GOT3 (cell line): ENCODE results near the gene CTNNA1.
"Not testable (repeated sequence)": the region's sequence is repeated elsewhere in the genome, so short reads cannot be mapped to it uniquely, and the experiment has no call there.

Experiments used
- DNase-seq: peaks from one replicate; lab custom pipeline; 2025; ENCODE audit warnings: mixed read lengths; lab: John Stamatoyannopoulos, UW

The CTNNA1 gene, protein sequence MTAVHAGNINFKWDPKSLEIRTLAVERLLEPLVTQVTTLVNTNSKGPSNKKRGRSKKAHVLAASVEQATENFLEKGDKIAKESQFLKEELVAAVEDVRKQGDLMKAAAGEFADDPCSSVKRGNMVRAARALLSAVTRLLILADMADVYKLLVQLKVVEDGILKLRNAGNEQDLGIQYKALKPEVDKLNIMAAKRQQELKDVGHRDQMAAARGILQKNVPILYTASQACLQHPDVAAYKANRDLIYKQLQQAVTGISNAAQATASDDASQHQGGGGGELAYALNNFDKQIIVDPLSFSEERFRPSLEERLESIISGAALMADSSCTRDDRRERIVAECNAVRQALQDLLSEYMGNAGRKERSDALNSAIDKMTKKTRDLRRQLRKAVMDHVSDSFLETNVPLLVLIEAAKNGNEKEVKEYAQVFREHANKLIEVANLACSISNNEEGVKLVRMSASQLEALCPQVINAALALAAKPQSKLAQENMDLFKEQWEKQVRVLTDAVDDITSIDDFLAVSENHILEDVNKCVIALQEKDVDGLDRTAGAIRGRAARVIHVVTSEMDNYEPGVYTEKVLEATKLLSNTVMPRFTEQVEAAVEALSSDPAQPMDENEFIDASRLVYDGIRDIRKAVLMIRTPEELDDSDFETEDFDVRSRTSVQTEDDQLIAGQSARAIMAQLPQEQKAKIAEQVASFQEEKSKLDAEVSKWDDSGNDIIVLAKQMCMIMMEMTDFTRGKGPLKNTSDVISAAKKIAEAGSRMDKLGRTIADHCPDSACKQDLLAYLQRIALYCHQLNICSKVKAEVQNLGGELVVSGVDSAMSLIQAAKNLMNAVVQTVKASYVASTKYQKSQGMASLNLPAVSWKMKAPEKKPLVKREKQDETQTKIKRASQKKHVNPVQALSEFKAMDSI

DNA sequence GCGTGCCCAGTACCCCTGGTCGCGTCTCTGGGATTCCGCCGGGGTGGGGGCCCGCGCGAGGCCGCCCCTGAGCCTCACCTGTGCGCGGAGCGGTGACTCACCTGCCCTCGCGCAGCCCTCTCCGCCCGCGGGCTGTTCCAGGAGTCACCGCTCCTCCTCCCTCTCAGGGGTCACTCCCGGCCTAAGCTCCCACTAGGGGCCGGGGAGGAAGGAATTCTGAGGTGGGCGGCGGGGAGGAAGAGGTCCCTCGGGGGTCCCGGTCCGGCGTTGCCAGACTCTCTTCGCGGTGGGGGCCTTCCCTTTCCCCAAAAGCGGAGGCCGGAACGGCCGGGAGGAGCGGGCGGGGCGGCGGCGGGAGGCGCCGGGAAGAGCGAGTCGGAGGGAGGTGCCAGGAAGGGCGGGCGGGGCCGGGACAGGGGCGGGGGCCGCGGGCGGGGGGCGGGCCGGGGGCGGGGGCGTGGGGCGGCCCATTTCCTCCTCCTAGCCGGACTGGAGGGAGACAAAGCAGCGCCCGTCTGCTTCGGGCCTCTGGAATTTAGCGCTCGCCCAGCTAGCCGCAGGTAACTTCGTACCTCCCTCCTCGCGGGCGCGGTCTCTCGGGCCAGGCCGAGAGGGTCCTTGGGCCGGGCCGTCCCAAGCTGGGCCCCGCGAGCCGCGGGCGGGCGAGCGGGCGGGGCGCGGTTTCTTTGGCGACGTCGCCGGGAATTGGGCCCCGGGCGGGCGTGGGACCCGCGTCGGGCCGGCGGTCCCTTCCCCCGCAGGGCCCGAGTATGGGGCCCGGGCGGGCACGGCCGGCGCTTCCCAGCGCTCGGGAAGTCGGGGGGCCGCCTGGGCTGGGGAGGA, at the start of gene CTNNA1:
Gene CTNNA1 (plus strand): TSS at position 475 of the 843 bp plus-strand sequence. CDS start 28,500 bp downstream, outside the sequence.
- DNase-seq: peak; percentile 37

DNA sequence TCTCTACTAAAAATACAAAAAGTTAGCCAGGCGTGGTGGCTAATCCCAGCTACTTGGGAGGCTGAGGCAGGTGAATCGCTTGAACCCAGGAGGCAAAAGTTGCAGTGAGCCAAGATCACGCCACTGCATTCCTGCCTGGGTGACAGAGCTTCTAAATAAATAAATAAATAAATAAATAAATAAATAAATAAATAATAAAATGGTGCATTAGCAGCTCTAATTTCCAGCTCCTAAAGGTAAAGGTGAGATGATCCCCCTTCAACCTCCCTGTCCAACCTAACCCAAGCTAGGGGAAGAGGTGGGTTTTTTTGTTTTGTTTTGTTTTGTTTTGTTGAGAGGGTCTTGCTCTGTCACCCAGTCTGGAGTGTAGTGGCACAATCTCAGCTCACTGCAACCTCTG, 49.4 kb upstream of the CTNNA1 start:
- not testable (repeated sequence) for DNase-seq

DNA sequence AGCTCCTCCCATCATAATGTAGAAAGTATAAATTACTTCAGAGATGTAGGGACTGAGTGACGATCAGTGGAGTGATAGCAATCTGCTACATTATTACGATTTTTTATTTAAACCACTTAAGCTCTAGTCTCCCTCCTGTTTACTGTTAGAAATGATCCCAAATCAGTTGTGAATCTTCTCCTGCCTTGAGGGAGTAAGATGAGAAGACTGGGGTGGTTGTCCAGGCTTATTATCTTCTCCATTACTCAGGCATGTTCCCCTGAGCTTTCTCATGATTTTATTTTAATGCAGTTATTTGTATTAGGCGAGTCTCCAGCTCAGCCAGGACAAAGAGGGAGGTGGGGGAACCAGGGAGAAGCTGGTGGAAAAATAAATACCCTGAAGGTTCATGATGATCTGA, 48.2 kb upstream of the CTNNA1 start:
- DNase-seq: no peak

DNA sequence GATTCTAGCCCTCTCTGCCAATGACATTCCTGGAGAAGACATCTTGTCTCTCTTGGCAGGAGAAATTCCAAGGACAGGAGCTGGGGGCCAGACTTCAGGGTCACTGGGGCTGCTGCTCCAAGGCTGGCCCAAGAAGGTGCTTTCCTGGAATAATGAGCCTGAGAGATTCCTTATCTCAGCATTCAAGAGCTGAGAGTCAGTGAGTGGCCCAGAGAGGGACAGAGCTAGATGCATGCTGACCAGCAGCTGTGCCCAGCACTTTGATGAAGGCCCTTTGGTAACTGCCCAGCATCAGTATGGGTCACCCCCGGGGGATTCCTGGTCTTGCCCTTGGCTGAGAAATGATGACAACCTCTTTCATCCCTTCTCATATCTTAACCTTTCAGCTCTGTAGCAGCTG, 47.7 kb upstream of the CTNNA1 start:
- no peak for DNase-seq

DNA sequence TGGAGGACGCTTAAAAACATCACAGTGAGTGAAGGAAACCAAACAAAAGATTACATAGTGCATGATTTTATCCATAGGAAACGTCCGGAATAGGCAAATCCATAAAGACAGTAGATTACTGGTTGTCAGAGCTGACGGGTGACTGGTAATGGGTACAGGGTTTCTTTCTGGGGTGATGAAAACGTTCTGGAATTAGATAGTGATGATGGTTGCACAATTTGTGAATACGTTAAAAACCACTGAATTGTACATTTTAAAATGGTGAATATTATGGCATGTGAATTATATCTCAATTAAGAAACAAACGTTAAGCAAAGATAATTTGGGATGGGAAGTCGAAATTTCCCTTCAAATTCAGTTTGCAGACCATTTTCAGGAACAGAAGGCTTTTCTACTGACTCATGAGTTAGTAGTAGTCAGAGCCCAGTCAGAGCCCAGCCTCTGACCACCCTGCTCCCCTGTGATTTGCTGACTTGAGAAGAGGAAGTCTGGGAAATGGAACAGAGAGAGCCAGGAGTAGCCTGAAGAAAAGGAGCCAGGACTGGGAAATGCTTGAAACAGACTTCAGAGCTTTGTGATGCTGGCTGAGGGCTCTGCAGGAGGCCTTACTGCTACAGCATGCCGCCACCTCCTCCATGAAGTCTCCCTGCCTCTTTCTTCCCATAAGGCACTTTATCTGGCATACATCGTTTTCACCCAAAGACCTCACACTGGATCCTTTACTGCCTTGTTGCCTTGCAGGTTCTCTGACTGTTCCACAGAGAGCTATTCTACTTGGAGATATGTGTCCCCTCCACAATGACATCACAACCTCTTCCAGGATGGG, 46.4 kb upstream of the CTNNA1 start:
- DNase-seq: no peak

DNA sequence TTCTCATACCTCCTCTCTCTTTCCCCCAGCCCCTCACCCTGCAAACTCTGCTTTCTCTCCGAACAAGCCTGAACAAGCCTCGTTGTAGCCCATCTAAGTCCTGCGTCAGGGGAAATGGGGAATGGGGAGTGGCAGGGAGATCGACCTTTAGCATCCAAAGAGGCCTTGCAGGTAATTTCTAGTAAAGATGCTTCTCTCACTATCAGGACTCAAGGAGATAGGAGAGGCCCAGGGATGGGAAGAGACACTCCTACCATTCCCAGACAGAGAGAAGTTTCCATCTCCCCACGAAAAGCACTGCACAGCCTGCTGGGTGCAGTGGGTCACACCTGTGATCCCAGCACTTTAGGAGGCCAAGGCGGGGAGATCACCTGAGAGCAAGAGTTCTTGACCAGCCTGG, 44.4 kb upstream of the CTNNA1 start:
- DNase-seq: no peak

DNA sequence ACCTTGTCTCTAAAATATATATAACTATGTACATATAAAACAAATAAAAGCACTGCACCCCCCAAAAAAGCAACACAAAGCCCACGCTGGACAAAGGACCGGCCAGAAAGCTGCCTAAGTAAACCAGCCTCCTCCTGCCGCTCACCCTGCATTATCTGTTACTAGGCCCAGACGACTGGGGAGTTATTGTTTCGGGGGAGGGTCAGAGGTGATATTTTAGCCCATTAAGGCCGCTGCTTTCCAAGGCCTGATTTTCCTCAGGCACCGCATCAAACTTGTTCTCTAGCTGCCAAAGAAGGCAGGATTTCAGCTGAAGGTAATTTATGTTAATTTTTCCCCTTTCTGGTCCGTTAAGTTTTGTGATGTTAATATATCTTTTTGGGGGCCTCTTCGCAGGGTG, 44.0 kb upstream of the CTNNA1 start:
- no peak for DNase-seq

DNA sequence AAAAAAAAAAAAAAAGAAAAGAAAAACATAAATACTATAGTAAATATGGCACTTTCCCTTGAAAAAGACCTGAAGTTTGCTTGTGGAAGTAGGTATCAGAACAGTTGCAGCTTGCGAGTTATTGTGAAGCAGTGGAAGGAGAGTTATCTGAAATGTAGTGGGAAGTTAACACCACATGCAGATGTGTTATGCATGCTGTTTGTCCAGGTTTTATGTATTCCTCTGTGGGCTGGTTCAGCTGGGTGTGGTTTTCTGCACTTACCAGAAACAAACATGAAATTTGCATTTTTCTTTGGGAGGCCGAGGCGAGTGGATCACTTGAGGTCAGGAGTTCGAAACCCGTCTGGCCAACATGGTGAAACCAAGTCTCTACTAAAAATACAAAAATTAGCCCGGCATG, 42.1 kb upstream of the CTNNA1 start:
- no peak for DNase-seq

DNA sequence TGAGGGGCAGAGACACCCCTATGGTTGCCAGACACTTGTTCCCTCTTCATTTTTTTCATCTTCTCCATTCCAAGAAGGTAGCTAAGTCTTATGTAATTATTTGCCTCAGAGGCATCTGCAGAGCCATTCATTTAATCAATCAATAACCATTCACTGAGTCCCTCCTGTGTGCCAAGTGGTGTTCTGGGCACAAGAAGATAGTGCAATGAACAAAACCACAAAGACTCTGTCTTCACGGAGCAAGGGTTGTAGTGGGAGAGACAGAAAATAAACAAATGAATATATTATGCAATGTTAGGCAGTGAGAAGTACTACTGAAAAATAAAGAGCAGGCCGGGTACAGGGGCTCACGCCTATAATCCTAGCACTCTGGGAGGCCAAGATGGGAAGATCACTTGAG, 41.4 kb upstream of the CTNNA1 start:
- no peak for DNase-seq

DNA sequence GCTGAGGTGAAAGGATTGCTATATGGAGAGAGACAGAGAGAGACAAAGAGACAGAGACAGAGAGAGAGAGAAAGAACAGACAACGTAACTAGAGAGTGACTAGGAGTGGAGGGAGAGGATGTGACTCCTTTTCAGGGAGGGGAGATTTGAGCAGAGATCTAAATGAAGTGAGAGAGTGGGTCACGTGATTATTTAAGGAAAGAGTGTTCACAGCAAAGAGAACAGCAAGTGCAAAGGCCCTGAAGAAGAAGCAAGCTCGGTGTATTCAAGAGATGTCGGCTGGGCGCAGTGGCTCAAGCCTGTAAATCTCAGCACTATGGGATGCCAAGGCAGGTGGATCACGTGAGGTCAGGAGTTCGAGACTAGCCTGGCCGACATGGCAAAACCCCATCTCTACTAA, 40.9 kb upstream of the CTNNA1 start:
- DNase-seq: no peak

DNA sequence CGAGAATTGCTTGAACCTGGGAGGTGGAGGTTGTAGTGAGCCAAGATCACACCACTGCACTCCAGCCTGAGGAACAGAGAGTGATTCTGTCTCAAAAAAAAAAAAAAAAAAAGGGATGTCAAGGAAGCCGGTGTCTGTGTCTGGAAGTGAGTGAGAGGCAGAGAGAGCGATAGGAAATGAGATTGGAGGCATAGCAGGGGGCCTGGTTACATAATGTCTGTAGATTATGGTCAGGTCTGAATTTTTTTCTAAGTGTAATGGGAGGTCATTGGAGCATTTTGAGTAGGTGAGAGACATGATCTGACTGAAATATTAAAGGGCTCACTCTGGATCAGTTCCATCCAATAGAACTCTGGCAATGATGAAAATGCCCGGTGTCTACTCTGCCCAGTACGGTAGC, 40.4 kb upstream of the CTNNA1 start:
- DNase-seq: no peak

DNA sequence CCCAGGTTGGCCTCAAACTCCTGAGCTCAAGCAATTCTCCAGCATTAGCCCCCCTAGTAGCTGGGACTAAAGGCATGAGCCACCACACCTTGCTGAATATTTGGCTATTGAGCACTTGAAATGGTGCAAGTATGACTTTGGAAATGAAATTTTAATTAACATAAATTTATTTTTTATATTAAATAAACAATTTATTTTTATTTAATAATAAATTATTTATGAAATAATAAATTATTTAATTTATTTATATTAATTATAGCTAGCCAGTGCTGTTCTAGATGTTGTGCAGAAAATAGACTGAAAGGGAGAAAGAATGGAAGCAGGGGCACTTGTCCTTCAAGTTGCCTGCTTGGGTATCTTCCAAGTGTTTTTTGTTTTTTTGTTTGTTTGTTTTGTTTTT, 40.0 kb upstream of the CTNNA1 start:
- no peak for DNase-seq

DNA sequence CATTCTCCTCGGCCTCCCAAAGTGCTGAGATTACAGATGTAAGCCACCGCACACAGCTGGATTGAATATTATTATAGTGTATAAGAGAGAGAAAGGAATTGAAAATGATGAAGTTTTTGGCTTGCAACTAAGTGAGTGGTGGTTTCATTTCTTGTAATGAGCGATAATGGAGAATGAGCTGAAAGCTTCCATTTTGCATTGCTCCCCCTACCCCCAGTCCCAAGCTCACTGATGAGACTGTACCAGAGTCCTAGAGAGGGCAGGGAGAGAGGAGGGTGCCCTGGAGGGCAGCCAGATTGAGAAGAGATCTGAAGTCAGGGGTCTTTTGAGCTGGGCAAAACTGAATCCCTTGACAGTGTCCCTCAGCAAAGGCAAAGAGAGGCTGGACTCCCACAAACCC, 38.5 kb upstream of the CTNNA1 start:
- no peak for DNase-seq

DNA sequence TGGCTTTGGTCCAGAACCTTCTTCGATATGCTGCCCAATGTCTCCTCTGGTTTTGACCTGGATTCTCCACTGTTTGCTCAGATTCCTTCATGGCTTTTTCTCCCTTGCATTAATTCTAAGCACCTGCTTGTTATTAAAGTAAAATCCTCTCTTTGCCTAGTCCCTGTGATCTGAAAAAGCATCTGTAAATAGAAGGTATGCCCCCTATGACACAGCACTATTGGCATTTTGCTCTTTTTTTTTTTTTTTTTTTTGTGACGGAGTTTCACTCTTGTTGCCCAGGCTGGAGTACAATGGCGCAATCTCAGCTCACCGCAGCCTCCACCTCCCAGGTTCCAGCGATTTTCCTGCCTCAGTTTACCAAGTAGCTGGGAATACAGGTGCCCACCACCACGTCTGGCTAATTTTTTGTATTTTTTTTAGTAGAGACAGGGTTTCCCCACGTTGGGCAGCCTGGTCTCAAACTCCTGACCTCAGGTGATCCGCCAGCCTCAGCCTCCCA, 37.2 kb upstream of the CTNNA1 start:
- DNase-seq: not testable (repeated sequence)

DNA sequence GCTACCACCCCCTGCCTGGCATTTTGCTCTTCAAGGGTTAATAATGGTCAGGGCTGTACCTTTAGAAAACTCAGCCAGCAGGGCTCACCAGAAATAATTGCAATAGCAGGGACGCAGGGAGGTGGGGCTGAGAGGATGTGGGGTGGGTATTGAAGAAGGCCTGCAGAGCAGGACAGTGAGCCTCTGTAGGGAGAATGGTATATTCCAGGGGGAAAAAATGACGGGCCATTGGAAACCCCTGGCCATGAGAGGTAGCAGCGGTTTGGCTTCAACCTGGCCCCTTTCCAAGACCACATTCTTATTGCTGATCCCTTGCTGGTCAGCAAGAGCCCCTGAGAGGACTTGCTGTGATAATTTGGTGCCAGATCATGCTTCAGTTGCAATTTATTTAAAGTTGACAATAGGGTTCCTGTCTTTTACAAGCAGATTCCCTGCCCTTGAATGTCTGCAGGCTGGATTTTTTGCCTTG, 36.7 kb upstream of the CTNNA1 start:
- no peak for DNase-seq

DNA sequence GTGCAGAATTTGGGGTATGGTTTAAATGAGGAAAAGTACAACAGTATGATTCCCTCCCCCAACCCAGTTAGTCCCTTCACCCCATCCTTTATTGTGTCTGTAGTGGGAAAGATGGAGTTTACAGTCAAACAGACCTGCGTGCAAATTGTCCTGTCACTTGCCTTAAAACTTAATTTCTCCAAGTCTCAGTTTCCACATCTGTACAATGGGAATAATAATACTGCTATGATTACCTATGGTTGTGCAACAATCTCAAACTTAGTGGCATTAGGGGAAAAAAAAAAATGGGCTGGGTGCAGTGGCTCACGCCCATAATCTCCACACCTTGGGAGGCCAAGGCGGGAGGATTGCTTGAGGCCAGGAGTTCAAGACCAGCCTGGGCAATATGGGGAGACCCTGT, 35.8 kb upstream of the CTNNA1 start:
- DNase-seq: no peak

DNA sequence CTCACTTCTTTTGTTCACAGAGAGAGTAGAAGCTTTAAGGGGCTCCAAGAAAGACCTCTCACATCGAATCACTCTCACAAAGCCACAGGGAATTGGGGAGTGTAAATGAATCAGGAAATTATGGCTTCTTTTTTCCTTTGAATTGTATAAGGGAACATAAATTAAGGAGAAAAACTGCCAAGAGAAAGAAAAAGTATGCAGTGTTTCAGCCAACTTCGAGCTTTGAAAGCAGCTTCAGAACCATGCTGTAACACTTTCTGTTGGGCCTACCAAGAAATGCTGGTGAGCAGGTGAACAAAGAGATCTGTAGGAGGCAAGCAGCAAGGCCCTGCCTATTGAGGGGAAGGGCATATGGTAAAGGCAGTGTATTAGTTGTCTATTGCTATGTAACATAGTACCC, 33.4 kb upstream of the CTNNA1 start:
- no peak for DNase-seq

DNA sequence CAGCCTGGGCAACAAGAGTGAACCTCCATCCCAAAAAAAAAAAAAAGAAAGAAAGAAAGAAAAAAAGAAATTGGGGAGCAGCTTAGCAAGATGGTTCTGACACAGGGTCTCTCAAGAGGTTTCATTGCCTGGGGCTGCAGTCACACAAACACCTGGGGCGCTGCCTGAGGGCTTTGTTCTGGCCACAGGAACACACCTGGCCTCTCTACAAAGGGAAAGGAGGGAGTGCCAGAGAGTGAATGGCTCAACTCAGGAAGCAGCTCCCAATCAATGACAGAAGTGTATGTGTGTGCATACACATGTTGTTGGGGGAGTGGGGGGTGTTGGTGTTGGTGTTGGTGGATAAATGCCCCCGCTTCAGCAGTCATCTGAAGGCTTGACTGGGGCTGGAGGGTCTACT, 32.4 kb upstream of the CTNNA1 start:
- no peak for DNase-seq

DNA sequence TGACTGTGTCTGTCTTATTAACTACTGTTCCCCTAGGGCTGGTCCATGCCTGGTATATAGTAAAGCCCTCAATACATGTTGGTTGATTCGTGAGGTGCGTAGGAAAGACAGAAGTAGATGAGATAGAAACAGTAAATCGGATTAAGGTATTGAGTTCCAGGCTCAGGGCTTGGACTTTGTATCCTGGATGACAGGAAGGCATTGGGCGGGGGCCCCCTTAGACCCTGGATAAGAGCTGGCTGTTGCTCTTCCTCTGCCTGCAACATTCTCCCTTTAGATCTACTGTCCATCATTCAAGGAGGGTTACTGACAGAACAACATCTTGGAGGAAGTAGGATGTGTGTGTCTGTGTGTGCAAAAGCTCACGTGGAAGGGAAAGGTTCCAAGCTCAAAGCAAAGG, 31.2 kb upstream of the CTNNA1 start:
- no peak for DNase-seq

DNA sequence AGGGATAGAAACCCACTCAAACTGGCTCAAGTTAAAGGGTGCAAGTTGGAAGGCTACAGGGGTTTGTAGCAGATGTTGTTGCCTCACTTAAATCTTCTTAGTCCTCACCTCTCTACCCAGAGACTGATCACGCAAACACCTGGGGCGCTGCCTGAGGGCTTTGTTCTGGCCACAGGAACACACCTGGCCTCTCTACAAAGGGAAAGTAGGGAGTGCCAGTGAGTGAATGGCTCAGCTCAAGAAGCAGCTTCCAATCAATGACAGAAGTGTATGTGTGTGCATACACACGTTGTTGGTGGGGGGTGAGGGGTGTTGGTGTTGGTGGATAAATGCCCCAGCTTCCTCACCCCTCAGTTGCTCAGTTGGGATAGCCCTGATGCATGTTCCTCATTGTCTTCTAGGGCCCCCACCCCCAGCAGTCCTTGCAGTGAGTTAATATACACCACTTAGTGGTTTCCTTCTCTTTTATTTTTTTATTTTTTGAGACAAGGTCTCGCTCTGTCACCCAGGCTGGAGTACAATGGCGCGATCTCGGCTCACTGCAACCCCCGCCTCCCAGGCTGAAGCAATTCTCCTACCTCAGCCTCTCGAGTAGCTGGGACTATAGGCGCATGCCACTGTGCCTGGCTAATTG, 30.6 kb upstream of the CTNNA1 start:
- DNase-seq: no peak
